GM12892 (cell line): ENCODE data around the gene IL17RC.

Experiments used
- POLR2A ChIP-seq: IDR thresholded peaks from 2 replicates; pipeline ENCODE4 v1.6.1; 2011; ENCODE audit warnings: low read depth, low read length, control low read depth
- POLR2AphosphoS5 ChIP-seq: IDR thresholded peaks from 2 replicates; pipeline ENCODE4 v1.6.1; 2011; ENCODE audit warnings: low read depth, low read length, control low read depth

GRCh38 chr3:9901967-9902366 lies 14.9 kb upstream of the IL17RC start:
- no peak for TF ChIP-seq POLR2A
- TF ChIP-seq POLR2AphosphoS5, result no peak
